Lung (tissue), 12 donors: ENCODE measurements around the gene CXCL14. TPM values are rescaled to one million over a fixed set of nuclear protein-coding genes. Genes with fewer than 3 reads are reported as not detected.
A peak's percentile ranks its signal among the peaks of the same experiment; 100 is the strongest.

Experiments used
- ATAC-seq: fragments of 200-7000 bp; cut with Tn5 transposase; one replicate; pipeline ENCODE4 v1.9.1; 2020; ENCODE audit warnings: moderate number of reproducible peaks; ENCODE audit not compliant: insufficient read depth, low FRiP score
- DNase-seq, 3 donors: peaks; one replicate each; pipeline ENCODE4 v3.0.0-alpha.2; 2013 to 2017
- H3K27ac ChIP-seq, 2 donors: one replicate each; pipeline ENCODE4 v1.5.1; 2013; ENCODE audit warnings: mild to moderate bottlenecking in 2 of 2, moderate library complexity in 2 of 2, control low read depth in 1 of 2, inconsistent platforms in 1 of 2, low read depth in 1 of 2, low read length in 1 of 2
- H3K27me3 ChIP-seq, 3 donors: one replicate each; pipeline ENCODE4 v1.5.1; 2013; ENCODE audit warnings: low read length in 2 of 3; ENCODE audit not compliant: control insufficient read depth in 3 of 3, insufficient read depth in 3 of 3
- H3K36me3 ChIP-seq, 4 donors: one replicate each; pipeline ENCODE4 v1.5.1; 2013; ENCODE audit warnings: low read length in 4 of 4, mild to moderate bottlenecking in 1 of 4, moderate library complexity in 1 of 4; ENCODE audit not compliant: control insufficient read depth in 4 of 4, insufficient read depth in 4 of 4
- H3K4me1 ChIP-seq, 5 donors: one replicate each; pipeline ENCODE4 v1.5.1; 2013; ENCODE audit warnings: low read length in 5 of 5, mild to moderate bottlenecking in 2 of 5, moderate library complexity in 1 of 5; ENCODE audit not compliant: control insufficient read depth in 5 of 5, insufficient read depth in 5 of 5
- H3K4me3 ChIP-seq: one replicate; pipeline ENCODE4 v1.5.1; 2013; ENCODE audit warnings: mild to moderate bottlenecking, control low read depth, moderate library complexity
- H3K9ac ChIP-seq, 2 donors: one replicate each; pipeline ENCODE4 v1.5.1; 2013; ENCODE audit warnings: low read length in 2 of 2, control low read depth in 1 of 2; ENCODE audit not compliant: insufficient read depth in 1 of 2
- H3K9me3 ChIP-seq, 4 donors: one replicate each; pipeline ENCODE4 v1.5.1; 2013; ENCODE audit warnings: low read length in 3 of 4, mild to moderate bottlenecking in 1 of 4, moderate library complexity in 1 of 4; ENCODE audit not compliant: control insufficient read depth in 4 of 4, insufficient read depth in 3 of 4
- WGBS, 2 donors: extraction: QIAGEN DNeasy Blood & Tissue Kit; methylation state at CpG; one replicate each; pipeline ENCODE4 v1.1.7; 2013; 5-methylcytosine and 5-hydroxymethylcytosine counted together
- polyA plus RNA-seq, 2 donors: library from polyadenylated mRNA; stranded (reverse); fragments of 200-250 nt; gene quantifications; one replicate each; pipeline ENCODE4 v1.2.1, GENCODE V29; 2013
- total RNA-seq, 2 donors: library from RNA; depleted of rRNA in 1 of 2; stranded (reverse); fragments of >200 nt in 1 of 2; gene quantifications; one replicate each; pipeline ENCODE4 v1.2.1, GENCODE V29; 2014 to 2021
- TF ChIP-seq, protein P1 (sequence below): IDR thresholded peaks from 2 replicates; pipeline ENCODE4 v1.5.1; 2012; ENCODE audit warnings: mild to moderate bottlenecking; ENCODE audit errors: control extremely low read depth, extremely low read depth
- donor health status: control.
- donor health status: control.
- donor health status: Bipolar disorder and iron deficiency.
- donor health status: healthy.
- donor health status: DM: yes; HTN: yes; CAD: no.

The CXCL14 gene
- total and polyA plus RNA-seq, 4 donors = 1.6 to 31.4 (median 2.4) TPM

DNA sequence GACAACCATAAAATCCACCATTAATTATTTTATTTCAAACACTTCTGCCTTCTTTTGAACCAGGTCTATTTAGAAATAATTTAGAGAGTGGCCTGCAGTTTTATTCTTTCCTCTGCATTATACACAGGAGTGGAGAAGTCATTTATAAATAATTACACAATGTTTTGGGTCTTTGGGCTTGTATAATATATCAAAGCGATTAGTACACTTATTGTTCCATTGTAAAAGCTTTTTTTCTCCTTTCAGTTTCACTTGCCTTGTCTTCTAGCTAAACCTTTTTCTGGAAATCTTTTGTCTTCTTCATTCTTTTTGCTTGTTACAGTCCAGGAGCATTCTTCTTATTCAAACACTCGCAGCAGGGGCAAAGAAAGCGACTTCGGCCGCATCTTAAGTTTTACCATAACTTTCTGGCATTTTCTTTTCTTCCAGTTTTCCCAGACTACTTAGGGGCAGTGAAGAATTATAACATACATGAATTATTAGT, 35.7 kb downstream of the CXCL14 start:
- no peak for ATAC-seq
- TF ChIP-seq, protein P1, sequence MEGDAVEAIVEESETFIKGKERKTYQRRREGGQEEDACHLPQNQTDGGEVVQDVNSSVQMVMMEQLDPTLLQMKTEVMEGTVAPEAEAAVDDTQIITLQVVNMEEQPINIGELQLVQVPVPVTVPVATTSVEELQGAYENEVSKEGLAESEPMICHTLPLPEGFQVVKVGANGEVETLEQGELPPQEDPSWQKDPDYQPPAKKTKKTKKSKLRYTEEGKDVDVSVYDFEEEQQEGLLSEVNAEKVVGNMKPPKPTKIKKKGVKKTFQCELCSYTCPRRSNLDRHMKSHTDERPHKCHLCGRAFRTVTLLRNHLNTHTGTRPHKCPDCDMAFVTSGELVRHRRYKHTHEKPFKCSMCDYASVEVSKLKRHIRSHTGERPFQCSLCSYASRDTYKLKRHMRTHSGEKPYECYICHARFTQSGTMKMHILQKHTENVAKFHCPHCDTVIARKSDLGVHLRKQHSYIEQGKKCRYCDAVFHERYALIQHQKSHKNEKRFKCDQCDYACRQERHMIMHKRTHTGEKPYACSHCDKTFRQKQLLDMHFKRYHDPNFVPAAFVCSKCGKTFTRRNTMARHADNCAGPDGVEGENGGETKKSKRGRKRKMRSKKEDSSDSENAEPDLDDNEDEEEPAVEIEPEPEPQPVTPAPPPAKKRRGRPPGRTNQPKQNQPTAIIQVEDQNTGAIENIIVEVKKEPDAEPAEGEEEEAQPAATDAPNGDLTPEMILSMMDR = no peak
- peaks cover 0 to 16% (median 0%) of the 10 kb centered on the region in 5 donors for H3K4me1 ChIP-seq
- peak in 1 of 3 donors; percentile 31 for DNase-seq
- peaks cover 0 to 96% (median 93%) of the 10 kb centered on the region in 3 donors for H3K27me3 ChIP-seq
- H3K36me3 ChIP-seq = no peaks in the 10 kb centered on the region
- no peak overlapping the region for H3K27ac ChIP-seq
- WGBS, 2 donors = 18 to 34% methylated on average over 5 of the region's 5 CpGs
- no peak overlapping the region for H3K4me3 ChIP-seq
- H3K9me3 ChIP-seq = peaks cover 0 to 5% (median under 1%) of the 10 kb centered on the region in 4 donors
- no peak overlapping the region for H3K9ac ChIP-seq

DNA sequence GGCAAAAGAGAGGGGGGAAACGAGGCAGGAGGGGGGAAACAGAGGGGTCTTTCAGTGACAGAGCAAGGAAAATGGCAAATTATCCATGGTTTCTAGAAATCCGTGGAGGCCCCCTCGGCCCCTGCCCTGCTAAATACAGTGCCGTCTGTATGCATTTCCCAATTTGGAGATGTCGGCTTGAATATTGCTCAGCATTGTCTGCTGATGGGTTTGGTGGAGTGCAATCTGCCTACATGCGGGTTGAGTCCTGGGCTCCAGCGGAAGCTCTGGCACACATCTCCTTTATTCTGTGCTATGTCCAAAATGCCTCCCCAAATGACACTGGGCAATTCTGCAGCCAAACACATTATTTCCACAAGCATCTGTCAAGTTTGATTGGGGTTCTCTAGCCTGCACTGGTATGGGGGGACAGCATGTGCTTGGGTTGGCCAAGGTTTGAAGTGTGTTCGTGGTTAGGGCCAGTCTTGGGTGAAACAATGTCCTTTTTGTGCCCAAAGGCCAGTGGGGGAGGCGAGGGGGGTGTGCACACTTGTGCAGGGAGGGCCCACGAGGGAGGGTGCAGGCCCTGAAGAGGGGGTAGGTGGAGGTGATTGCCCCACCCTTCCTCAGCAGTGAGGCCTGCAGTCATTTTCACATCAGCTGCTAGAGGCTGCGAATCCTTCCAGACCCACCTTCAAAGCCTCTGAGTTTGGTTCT, 36.8 kb downstream of the CXCL14 start:
- Histone ChIP-seq H3K9ac (no peak overlapping the region), H3K9me3 (peaks cover 0 to 9% (median 3%) of the 10 kb centered on the region in 4 donors), H3K4me3 (no peak overlapping the region), H3K36me3 (no peaks in the 10 kb centered on the region), H3K4me1 (peaks cover 0 to 16% (median 0%) of the 10 kb centered on the region in 5 donors), H3K27ac (no peak overlapping the region), H3K27me3 (peaks cover 0 to 96% (median 94%) of the 10 kb centered on the region in 3 donors)
- TF ChIP-seq, protein P1 = no peak
- no peak for ATAC-seq
- 38 to 50% methylated on average over 11 of the region's 11 CpGs for WGBS, 2 donors
- DNase-seq = no peak

DNA sequence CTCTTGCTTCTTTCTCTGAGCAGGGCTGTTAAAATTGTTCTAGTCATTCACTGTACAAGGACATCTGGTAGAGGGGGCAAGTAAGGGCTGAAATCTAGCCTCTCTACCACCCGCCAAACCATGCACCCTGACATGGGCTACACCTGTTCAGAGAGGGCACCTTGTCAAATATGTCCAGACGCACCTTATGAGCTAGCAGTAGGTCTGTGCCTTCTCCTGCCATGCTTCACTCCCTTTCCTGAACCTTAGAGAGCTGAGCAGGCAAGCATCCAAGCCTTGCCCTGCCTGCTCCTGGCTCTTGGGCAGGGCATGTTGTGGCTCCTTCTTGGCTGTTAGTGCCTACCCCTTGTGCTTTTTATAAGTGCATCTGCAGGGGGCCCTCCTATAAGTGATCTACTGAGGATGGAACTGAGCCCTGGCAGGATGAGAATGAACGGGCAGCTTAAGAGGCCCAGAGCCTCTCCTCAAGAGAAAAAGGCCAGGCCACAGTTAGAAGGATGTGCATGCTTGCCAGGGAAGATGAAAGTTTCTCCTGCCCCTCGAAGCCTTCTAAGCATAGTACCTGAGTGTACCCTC, 39.3 kb downstream of the CXCL14 start:
- no peak overlapping the region for H3K4me3 ChIP-seq
- H3K4me1 ChIP-seq = peaks cover 0 to 25% (median 4%) of the 10 kb centered on the region in 5 donors
- no peaks in the 10 kb centered on the region for H3K36me3 ChIP-seq
- ATAC-seq (no peak), DNase-seq (no peak)
- TF ChIP-seq, protein P1 = no peak
- H3K27me3 ChIP-seq = peaks cover 10 to 92% (median 86%) of the 10 kb centered on the region in 3 donors
- H3K9me3 ChIP-seq = peaks cover 0 to 9% (median 3%) of the 10 kb centered on the region in 4 donors
- H3K9ac ChIP-seq = no peak overlapping the region
- no peak overlapping the region for H3K27ac ChIP-seq
- 71 to 80% methylated on average over 4 of the region's 4 CpGs for WGBS, 2 donors
